ENCODE results near the gene MYO1B.

The MYO1B gene

DNA sequence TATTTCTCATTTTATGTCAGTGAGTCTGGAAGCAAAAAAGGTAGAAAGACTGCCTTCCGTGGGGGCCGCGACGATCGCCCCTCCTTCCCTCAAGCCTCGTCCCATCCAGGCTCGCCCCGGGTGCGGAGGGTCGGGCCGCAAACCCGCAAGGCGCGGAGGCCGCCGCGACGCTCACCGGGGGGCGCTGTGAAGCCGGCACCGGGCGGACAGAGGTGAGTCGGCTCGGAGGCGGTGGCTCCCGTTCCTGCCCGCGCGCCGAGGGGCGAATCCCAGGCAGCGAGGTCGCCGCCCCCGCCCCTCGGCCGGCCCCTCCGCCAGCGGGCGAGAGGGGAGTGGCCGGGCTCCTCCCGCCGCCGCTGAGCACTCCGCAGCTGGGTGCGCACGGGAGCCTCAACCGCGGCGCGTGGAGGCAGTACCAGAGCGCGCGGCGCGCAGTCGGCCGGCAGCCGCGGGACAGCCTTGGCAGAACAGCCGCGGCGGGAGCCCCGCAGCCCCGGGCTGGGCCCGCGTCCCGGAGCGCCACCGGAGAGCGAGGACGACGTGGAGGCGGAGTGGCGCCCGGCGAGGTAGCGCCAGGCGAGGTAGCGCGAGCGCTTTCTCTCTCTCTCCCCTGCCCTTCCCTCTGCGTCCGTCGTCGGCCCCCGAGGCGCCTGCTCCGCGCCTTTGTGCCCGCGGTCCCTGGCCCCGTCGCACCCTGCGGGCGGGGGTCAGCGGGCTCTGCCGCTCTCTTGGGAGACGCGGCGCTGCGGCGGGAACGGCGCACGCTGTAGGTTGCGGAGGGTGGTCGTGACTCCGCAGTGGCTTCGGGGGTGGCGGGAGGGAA, at the start of gene MYO1B:
Gene MYO1B (plus strand): TSS at position 359 of the 823 bp plus-strand sequence. CDS start 31,492 bp downstream, outside the sequence.
- peak in 1 of 2 experiments; percentile 45 for DNase-seq

DNA sequence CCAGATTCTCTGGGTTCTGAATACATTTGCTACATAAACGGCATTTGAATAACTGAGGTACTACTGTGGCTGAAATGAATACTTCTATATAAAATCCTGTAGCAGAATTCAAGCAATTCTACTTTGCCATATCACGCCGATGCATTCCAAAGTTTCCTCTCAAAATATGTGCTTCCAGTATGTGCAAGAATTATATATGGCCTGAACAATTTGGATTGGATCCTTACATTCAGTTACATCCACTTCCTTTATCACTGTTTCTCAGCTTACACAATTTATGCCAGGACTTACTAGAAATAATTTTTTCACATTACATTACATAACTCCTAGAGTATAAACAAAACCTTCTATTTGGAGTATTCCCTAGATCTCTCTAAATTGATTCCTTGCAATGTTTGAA, 48.1 kb upstream of the MYO1B start:
- no peak for DNase-seq

DNA sequence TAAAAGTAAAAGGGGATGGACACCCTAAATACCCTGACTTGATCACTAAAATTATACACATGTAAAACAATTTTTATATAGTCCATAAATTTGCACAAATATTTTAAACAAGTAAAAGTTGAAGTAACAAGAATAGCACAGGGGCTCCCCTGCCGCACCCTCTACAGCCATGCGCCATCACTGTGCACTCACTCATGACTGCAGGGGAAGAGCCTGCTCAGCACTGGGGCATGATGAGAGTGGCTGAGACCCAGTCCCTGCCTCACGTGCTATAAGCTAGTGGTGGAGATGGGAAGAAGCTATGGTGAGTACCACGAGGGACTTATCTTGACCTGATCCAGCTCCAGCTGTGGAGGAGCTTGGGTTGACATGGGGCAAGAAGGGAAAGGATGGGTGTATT, 46.9 kb upstream of the MYO1B start:
- DNase-seq: no peak

- DNase-seq: no peak
These were observed 45.2 kb upstream of the MYO1B start for GRCh38 chr2:191199929-191200512.

DNA sequence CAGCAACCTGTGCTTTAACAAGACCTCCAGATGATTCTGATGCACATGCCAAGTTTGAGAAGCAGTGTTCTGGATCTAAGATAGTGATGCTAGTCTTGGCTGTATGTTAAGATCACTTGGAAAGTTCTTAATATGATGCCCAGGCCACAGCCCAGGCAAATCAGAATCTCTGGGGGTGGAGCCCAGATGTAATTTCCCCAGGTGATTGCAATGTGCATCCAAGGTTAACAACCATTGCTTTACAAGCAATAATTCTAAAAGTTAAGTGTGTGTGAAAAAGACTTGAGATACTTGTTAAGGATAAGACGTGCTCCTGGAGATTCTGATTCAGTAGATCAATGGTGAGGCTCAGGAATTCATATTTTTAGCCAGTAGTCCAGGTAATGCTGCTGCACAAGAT, 44.3 kb upstream of the MYO1B start:
- DNase-seq: no peak

- DNase-seq: no peak
These were observed 42.9 kb upstream of the MYO1B start for GRCh38 chr2:191202209-191202721.

GRCh38 chr2:191202881-191203397, 42.3 kb upstream of the MYO1B start:
- DNase-seq: no peak

- DNase-seq: no peak
These were observed 40.8 kb upstream of the MYO1B start for GRCh38 chr2:191204433-191204832.

- DNase-seq: no peak
These were observed 38.4 kb upstream of the MYO1B start for GRCh38 chr2:191206613-191207471.

DNA sequence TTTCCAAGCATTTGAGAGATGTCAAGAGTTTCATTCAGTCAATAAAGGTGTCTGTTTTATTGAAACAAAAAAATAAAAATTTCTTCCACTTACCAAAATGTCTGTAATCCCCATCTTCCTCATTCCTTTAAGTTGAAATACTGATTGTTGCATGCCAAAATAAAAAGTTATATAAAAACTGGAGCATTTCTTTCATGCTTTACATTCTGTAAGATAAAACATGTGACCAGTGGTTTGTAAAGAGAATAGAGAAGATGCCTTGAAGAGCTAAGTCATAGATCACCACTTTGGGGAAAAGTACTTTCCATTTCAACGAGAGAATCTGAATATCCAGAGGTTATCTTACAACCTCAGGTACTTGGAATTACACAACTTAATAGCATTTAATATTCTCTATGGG, 35.9 kb upstream of the MYO1B start:
- DNase-seq: no peak

- DNase-seq: no peak
These were observed 33.1 kb upstream of the MYO1B start for GRCh38 chr2:191212119-191212518.

DNA sequence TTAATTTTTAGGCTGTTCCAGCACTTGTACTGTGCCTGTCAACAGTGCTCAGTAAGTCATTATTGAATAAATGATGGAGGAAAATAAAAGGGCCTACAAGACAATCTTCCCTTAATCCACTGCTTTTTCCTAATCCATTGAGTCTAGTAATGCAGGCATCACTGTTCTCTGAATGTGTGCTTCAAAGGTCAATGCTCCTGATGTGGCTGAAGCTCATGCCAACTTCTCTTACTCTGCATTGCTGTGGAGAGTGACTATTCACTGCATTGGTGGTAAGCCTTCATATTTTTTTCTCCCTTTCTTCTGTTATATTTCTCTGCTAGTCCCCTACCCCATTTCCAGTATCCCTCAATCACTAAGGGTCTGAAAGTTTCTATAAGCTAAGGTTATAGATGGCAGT, 31.9 kb upstream of the MYO1B start:
- DNase-seq: no peak

GRCh38 chr2:191215230-191215629, 30.0 kb upstream of the MYO1B start:
- no peak for DNase-seq

DNA sequence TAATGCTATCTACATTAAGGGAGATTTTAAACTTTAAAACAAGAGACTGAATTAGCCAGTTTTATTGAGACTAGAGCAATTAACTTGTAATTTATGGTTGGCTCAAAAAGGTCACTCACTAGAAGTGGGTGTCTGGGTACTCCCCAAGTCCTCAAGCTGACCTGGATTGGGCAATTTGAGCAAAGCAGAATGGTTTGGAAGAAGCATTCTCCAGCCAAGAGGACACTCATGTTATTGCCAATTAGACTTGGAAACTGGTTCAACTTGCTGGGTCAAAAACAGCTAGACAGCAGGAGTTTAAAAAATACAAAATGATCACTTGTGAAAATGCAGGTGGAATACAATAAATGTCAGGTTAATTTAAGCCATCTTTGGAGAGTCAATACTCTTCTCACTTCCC, 29.5 kb upstream of the MYO1B start:
- no peak for DNase-seq

- DNase-seq: no peak
These were observed 27.6 kb upstream of the MYO1B start for GRCh38 chr2:191217580-191217979.

GRCh38 chr2:191218292-191218898, 26.8 kb upstream of the MYO1B start:
- DNase-seq: no peak

GRCh38 chr2:191220671-191221070, 24.5 kb upstream of the MYO1B start:
- no peak for DNase-seq

GRCh38 chr2:191221666-191222065, 23.5 kb upstream of the MYO1B start:
- DNase-seq: no peak

DNA sequence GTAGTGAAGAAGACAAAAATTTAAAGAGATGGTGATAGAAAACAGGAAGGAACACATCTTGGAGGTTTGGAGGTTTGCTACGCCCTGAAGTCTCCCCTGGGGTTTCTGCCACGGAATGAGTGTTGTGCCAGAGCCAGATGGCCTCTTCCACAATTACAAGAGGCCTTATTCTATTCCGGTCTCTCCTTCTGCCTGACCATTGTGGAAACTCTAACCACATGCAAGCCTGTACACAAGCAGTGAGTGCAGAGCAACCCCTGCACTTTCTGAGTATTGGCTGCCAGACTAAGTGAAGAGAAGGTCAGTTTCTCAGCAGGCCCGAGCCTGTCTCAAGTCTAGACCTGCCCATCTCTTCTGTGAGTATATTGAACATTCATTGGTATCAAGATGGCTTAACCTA, 22.7 kb upstream of the MYO1B start:
- DNase-seq: no peak

- DNase-seq: no peak
These were observed 22.3 kb upstream of the MYO1B start for GRCh38 chr2:191222952-191223351.

DNA sequence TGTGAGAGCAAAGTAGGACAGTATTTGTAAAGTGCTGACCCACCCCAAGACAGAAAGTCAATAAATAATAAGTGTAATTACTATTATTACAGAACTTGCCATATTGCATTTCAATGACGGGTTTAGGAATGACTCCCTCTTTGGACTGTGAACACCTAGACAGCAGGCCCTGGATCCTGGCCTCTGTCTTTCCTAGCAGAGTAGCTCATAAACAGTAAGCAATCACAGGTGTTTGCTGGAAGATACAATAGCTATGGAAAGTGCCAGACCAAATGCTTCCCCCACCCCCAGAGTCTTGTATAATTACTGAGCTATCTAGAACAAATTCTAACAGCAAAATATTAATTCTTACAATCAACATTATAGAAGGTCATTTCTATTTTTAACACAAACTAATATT, 20.1 kb upstream of the MYO1B start:
- DNase-seq: no peak

GRCh38 chr2:191225690-191226089, 19.5 kb upstream of the MYO1B start:
- no peak for DNase-seq

DNA sequence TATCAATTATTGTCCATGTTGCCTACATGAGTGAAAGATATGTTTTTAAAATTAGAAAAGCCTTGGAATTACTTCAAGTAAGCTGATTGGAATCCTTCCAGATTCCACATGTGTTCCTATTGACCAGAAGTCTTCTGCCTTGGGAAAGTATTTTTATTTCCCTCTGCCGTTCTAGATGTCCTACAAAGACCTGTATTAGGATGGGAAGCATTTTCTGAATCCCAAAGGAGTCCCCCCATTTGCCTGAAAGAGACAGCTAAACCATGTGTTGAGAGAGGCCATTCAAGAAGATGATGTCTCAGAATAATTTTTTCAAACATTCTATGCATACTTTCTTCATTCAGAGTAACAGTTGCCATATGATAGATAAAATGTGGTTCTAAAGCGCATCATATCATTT, 19.0 kb upstream of the MYO1B start:
- DNase-seq: no peak
